HCT116 (cell line): ENCODE measurements around the gene NBPF12. TPM values are rescaled to one million over a fixed set of nuclear protein-coding genes. Genes with fewer than 3 reads are reported as not detected.
"Not testable (repeated sequence)": the region's sequence is repeated elsewhere in the genome, so short reads cannot be mapped to it uniquely, and the experiment has no call there.

ENCODE experiments used
- ATAC-seq: fragments of 200-7000 bp; cut with Tn5 transposase; 2 replicates; pipeline ENCODE4 v1.9.1; 2020; ENCODE audit warnings: mild to moderate bottlenecking, moderate library complexity
- BruUV-seq: library from RNA; stranded (reverse); fragments of 400-500 nt; replicated peaks from 2 replicates; lab custom pipeline; 2021; lab: Mats Ljungman, UMichigan
- CTCF ChIA-PET: fragments of 300-600 bp; sonication (Branson Sonifier 250); formaldehyde crosslinking; loops from one replicate; lab custom pipeline; 2021; ENCODE audit warnings: antibody characterized with exemption; lab: Charles Lee
- POLR2A ChIA-PET: fragments of 300-600, 350-600 bp; sonication (Branson Sonifier 250); formaldehyde crosslinking; loops from one replicate; lab custom pipeline; 2021; ENCODE audit warnings: antibody characterized with exemption; lab: Charles Lee
- RAD21 ChIA-PET, 2 experiments: fragments of 300-600 bp; sonication (Branson Sonifier 250); formaldehyde crosslinking; loops; one replicate each; lab custom pipeline; 2023; ENCODE audit warnings: low total read pairs in 2 of 2; ENCODE audit not compliant: uncharacterized antibody in 2 of 2, unreplicated experiment in 2 of 2, low non-redundant PET in 1 of 2; lab: Charles Lee
- DNase-seq: peaks from one replicate; pipeline ENCODE4 v3.0.0-alpha.2; 2010; ENCODE audit warnings: low read depth, low spot score
- H2AFZ ChIP-seq: fragments of 200-600 bp; shearing (Covaris generic), sonication (generic); 2 replicates; pipeline ENCODE4 v1.6.1; 2017; ENCODE audit warnings: low read depth, mixed run types, mixed read lengths, antibody characterized with exemption, low read length; ENCODE audit not compliant: poor library complexity, severe bottlenecking
- H3K27ac ChIP-seq: 2 replicates; pipeline ENCODE4 v1.5.1; 2012; ENCODE audit warnings: low read depth, low read length
- H3K27me3 ChIP-seq: fragments of 200-600 bp; sonication (generic); 2 replicates; pipeline ENCODE4 v1.6.1; 2016; ENCODE audit warnings: mixed run types, low read length, mixed read lengths; ENCODE audit not compliant: insufficient read depth
- H3K36me3 ChIP-seq, 2 experiments: fragments of 200-500 bp in 1 of 2; fragments of 200-600 bp in 1 of 2; sonication (Bioruptor generic) in 1 of 2; sonication (generic) in 1 of 2; 2 replicates each; pipeline versions ENCODE4 v1.5.1 to v1.6.1; 2014 to 2016; ENCODE audit warnings: low read length in 2 of 2, inconsistent platforms in 1 of 2, mixed read lengths in 1 of 2, mixed run types in 1 of 2; ENCODE audit not compliant: insufficient read depth in 2 of 2, control insufficient read depth in 1 of 2
- H3K4me1 ChIP-seq, 2 experiments: fragments of 200-600 bp in 1 of 2; sonication (generic) in 1 of 2; 2 replicates each; pipeline versions ENCODE4 v1.5.1 to v1.6.1; 2012 to 2017; ENCODE audit warnings: low read length in 2 of 2, inconsistent platforms in 1 of 2, mild to moderate bottlenecking in 1 of 2, mixed read lengths in 1 of 2, mixed run types in 1 of 2, moderate library complexity in 1 of 2; ENCODE audit not compliant: insufficient read depth in 2 of 2, control insufficient read depth in 1 of 2
- H3K4me2 ChIP-seq: fragments of 200-600 bp; sonication (generic); 2 replicates; pipeline ENCODE4 v1.6.1; 2017; ENCODE audit warnings: mixed run types, low read length, mixed read lengths
- H3K4me3 ChIP-seq, 2 experiments: fragments of 200-600 bp in 1 of 2; sonication (generic) in 1 of 2; replicated peaks in 1 of 2; 2 replicates each; pipeline ENCODE4 v1.5.1; 2011 to 2016; ENCODE audit warnings: low read length in 2 of 2, control low read depth in 1 of 2, low read depth in 1 of 2, mild to moderate bottlenecking in 1 of 2, mixed read lengths in 1 of 2, mixed run types in 1 of 2
- H3K79me2 ChIP-seq: fragments of 200-600 bp; sonication (generic); 2 replicates; pipeline ENCODE4 v1.6.1; 2017; ENCODE audit warnings: mild to moderate bottlenecking, mixed run types, low read length, moderate library complexity, mixed read lengths; ENCODE audit not compliant: insufficient read depth
- H3K9ac ChIP-seq: fragments of 200-600 bp; sonication (generic); 2 replicates; pipeline ENCODE4 v1.6.1; 2016; ENCODE audit warnings: low read length, mixed read lengths
- H3K9me2 ChIP-seq: fragments of 200-600 bp; sonication (generic), shearing (Covaris generic); 2 replicates; pipeline ENCODE4 v1.6.1; 2017; ENCODE audit warnings: mixed run types, mild to moderate bottlenecking, moderate library complexity; ENCODE audit not compliant: insufficient read depth
- H3K9me3 ChIP-seq, 2 experiments: fragments of 200-500 bp in 1 of 2; fragments of 200-600 bp in 1 of 2; sonication (Bioruptor generic) in 1 of 2; sonication (generic) in 1 of 2; 2 replicates each; pipeline ENCODE4 v1.6.1; 2014 to 2017; ENCODE audit warnings: low read length in 2 of 2, mixed read lengths in 2 of 2, inconsistent platforms in 1 of 2, low read depth in 1 of 2, mild to moderate bottlenecking in 1 of 2, mixed run types in 1 of 2, moderate library complexity in 1 of 2; ENCODE audit not compliant: control insufficient read depth in 1 of 2, insufficient read depth in 1 of 2
- H4K20me1 ChIP-seq: fragments of 200-600 bp; sonication (generic), shearing (Covaris generic); 2 replicates; pipeline ENCODE4 v1.6.1; 2017; ENCODE audit warnings: mixed run types, mild to moderate bottlenecking, moderate library complexity; ENCODE audit not compliant: insufficient read depth
- CTCF ChIP-seq, 3 experiments: fragments of 200-600 bp in 1 of 3; sonication (generic) in 1 of 3; IDR thresholded peaks in 2 of 3; conservative IDR thresholded peaks in 1 of 3; 2 replicates each; pipeline ENCODE4 v1.5.1; 2012 to 2017; ENCODE audit warnings: low read depth in 2 of 3, low read length in 2 of 3, antibody characterized with exemption in 1 of 3, borderline replicate concordance in 1 of 3, control low read depth in 1 of 3, mild to moderate bottlenecking in 1 of 3, mixed read lengths in 1 of 3, mixed run types in 1 of 3, moderate library complexity in 1 of 3; ENCODE audit not compliant: insufficient read depth in 1 of 3
- intact Hi-C: fragments of 100-400 bp; cut with micrococcal nuclease; formaldehyde crosslinking; loops from 2 replicates; pipeline ENCODE4 v1.10.0; 2022
- total RNA-seq: library from RNA; stranded (reverse); gene quantifications from one replicate; pipeline ENCODE4 v1.2.1, GENCODE V29; 2021; ENCODE audit not compliant: unreplicated experiment

NBPF12 gene
- total RNA-seq, 1 experiment from 2014 or later, result 12.1 TPM

DNA sequence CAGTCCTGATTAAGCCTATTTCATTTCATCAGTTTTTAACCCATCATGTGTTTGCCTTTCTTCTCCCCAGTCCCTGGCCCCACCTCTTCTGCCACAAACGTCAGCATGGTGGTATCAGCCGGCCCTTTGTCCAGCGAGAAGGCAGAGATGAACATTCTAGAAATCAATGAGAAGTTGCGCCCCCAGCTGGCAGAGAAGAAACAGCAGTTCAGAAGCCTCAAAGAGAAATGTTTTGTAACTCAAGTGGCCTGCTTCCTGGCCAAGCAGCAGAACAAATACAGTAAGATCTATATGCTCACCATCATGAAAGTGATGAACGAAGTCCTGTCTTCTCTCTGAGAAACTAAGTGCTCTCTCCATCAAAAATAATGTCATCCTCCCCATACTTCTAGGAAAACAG lies 34.6 kb downstream of the NBPF12 start:
- H3K4me2 ChIP-seq, result not testable (repeated sequence)
- peak in 1 of 3 experiments; percentile 26; a peak in 1 of 6 replicates for TF ChIP-seq CTCF (IDR thresholded peaks at IDR 0.05 in 2 of 3, conservative IDR thresholded peaks at IDR 0.05 in 1 of 3; ENCODE audit: borderline replicate concordance in 1 of 3, insufficient read depth in 1 of 3, low read depth in 2 of 3, low read length in 2 of 3)
- TF ChIP-seq, all 23 proteins: peak for 1; not testable (repeated sequence) for 22
- H3K79me2 ChIP-seq, H3K36me3 ChIP-seq, H3K27ac ChIP-seq, H3K4me1 ChIP-seq, POLR2A ChIA-PET, DNase-seq, H4K20me1 ChIP-seq, H3K9ac ChIP-seq, H3K4me3 ChIP-seq, H3K9me2 ChIP-seq, H2AFZ ChIP-seq, ATAC-seq, BruUV-seq, H3K9me3 ChIP-seq, CTCF ChIA-PET, H3K27me3 ChIP-seq, intact Hi-C loops, RAD21 ChIA-PET: not testable (repeated sequence)

DNA sequence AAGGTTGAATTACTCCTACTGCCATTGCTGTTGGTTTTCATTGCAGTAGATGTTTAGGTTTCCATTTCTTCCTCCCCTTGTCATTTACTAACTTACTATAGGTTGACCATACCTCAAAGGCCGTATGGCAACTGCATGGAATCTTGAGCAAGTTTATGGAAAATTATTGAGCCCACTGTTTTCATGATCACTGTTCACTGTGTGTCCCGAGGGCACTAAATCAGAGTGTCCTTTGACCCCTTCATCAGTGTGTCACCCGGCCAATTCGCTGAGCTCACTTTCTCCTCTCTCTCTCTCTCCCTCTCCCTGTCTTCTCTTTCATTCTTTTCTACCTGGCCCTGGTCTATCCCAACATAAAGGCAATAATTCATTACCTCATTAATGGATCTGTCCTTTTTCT lies 47.7 kb downstream of the NBPF12 start:
- DNase-seq, RAD21 ChIA-PET, H3K9me2 ChIP-seq, H3K9me3 ChIP-seq, BruUV-seq, H3K4me1 ChIP-seq, H3K27ac ChIP-seq, H3K4me3 ChIP-seq, H3K4me2 ChIP-seq, H3K79me2 ChIP-seq, CTCF ChIA-PET, intact Hi-C loops, POLR2A ChIA-PET, H4K20me1 ChIP-seq, H2AFZ ChIP-seq, ATAC-seq, H3K9ac ChIP-seq, H3K27me3 ChIP-seq: not testable (repeated sequence)
- H3K36me3 ChIP-seq, result peaks cover 11% of the 10 kb centered on the region in 2 experiments; a peak in 3 of 4 replicates

DNA sequence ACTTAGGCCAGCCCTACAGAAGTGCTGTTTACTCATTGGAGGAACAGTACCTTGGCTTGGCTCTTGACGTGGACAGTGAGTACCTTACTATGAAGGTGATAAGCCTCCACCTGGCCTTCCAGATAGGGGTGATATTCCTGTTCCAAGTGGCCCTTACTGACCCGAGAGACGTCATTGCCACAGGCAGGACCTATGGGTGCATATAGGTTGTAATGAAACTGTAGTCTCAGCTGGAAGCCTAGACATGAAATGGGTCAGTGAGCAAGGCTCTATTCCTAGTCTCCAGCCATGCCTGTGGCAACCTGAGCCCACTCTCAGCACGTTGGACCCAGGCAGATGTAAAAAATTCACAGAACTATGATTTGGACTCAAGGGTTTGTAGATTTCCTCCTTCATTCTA lies 48.3 kb downstream of the NBPF12 start:
- DNase-seq, H3K79me2 ChIP-seq, H3K9me2 ChIP-seq, H3K9ac ChIP-seq, H2AFZ ChIP-seq, POLR2A ChIA-PET, H3K4me3 ChIP-seq, CTCF ChIA-PET, intact Hi-C loops, H3K4me2 ChIP-seq, RAD21 ChIA-PET, ATAC-seq, H4K20me1 ChIP-seq, H3K4me1 ChIP-seq, BruUV-seq, H3K27me3 ChIP-seq, H3K27ac ChIP-seq, H3K9me3 ChIP-seq: not testable (repeated sequence)
- H3K36me3 ChIP-seq, result peaks cover 11% of the 10 kb centered on the region in 2 experiments; a peak in 3 of 4 replicates

DNA sequence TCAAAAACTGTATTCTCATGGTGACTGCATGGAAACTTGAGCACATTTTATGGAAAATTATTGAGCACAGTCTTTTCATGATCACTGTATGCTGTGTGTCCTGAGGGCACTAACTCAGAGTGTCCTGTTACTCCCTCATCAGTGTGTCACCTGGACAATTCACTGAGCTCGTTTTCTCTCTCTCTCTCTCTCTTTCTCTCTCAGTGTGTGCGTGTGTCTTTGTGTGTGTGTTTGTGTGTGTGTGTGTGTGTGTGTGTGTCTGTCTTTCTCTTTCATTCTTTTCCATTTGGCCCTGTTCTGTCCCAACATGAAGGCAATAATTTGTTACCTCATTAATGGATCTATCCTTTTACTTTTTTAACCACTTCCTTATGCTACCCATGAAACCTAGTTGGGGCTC lies 49.4 kb downstream of the NBPF12 start:
- BruUV-seq, intact Hi-C loops, POLR2A ChIA-PET, H2AFZ ChIP-seq, CTCF ChIA-PET, RAD21 ChIA-PET, H3K4me3 ChIP-seq, DNase-seq, H3K4me2 ChIP-seq, H3K79me2 ChIP-seq, H3K27me3 ChIP-seq, H4K20me1 ChIP-seq, H3K9ac ChIP-seq, H3K9me2 ChIP-seq, ATAC-seq, H3K9me3 ChIP-seq, H3K27ac ChIP-seq, H3K4me1 ChIP-seq: not testable (repeated sequence)
- peaks cover 11% of the 10 kb centered on the region in 2 experiments; a peak in 3 of 4 replicates for H3K36me3 ChIP-seq
